GM18519 (cell line): ENCODE results near the gene KSR1.

Experiments used
- ATAC-seq: cut with Tn5 transposase; IDR thresholded peaks from one replicate; pipeline ENCODE4 v1.9.1; 2021; ENCODE audit warnings: mild to moderate bottlenecking, moderate library complexity; ENCODE audit not compliant: unreplicated experiment, low FRiP score

KSR1 gene

GRCh38 chr17:27563532-27563931, 107.3 kb downstream of the KSR1 start:
- no peak for ATAC-seq

GRCh38 chr17:27564463-27564862, 108.2 kb downstream of the KSR1 start:
- ATAC-seq, result no peak

GRCh38 chr17:27565874-27566670, 109.8 kb downstream of the KSR1 start:
- no peak for ATAC-seq

GRCh38 chr17:27566671-27567562, 110.7 kb downstream of the KSR1 start:
- no peak for ATAC-seq

GRCh38 chr17:27567563-27567859, 111.3 kb downstream of the KSR1 start:
- no peak for ATAC-seq

GRCh38 chr17:27568216-27568615, 112.0 kb downstream of the KSR1 start:
- ATAC-seq, result no peak

- no peak for ATAC-seq
These were observed 112.6 kb downstream of the KSR1 start for GRCh38 chr17:27568811-27569210.

- no peak for ATAC-seq
These were observed 113.0 kb downstream of the KSR1 start for GRCh38 chr17:27569257-27569722.

- ATAC-seq, result no peak
These were observed 113.8 kb downstream of the KSR1 start for GRCh38 chr17:27569884-27570577.

- no peak for ATAC-seq
These were observed 114.3 kb downstream of the KSR1 start for GRCh38 chr17:27570578-27570914.

- ATAC-seq, result no peak
These were observed 115.5 kb downstream of the KSR1 start for GRCh38 chr17:27571563-27572352.

GRCh38 chr17:27572665-27573064, 116.4 kb downstream of the KSR1 start:
- ATAC-seq, result no peak

- no peak for ATAC-seq
These were observed 117.3 kb downstream of the KSR1 start for GRCh38 chr17:27573548-27573947.

GRCh38 chr17:27573971-27574525, 117.8 kb downstream of the KSR1 start:
- ATAC-seq, result no peak

- no peak for ATAC-seq
These were observed 119.1 kb downstream of the KSR1 start for GRCh38 chr17:27575096-27575911.

GRCh38 chr17:27575912-27576252, 119.6 kb downstream of the KSR1 start:
- ATAC-seq, result no peak

GRCh38 chr17:27576477-27577083, 120.3 kb downstream of the KSR1 start:
- ATAC-seq, result no peak

- no peak for ATAC-seq
These were observed 121.0 kb downstream of the KSR1 start for GRCh38 chr17:27577121-27577761.
